HG02798 (cell line): ENCODE results near the gene DRC1.

Source experiments
- ATAC-seq: cut with Tn5 transposase; IDR thresholded peaks from one replicate; pipeline ENCODE4 v1.9.1; 2021; ENCODE audit warnings: mild to moderate bottlenecking; ENCODE audit not compliant: unreplicated experiment, poor library complexity

DRC1 gene

GRCh38 chr2:26442301-26442700 lies 40.6 kb downstream of the DRC1 start:
- no peak for ATAC-seq

- ATAC-seq, result no peak
Measured at GRCh38 chr2:26442707-26443106, 41.0 kb downstream of the DRC1 start.

- ATAC-seq, result no peak
Measured at GRCh38 chr2:26444236-26444635, 42.5 kb downstream of the DRC1 start.

GRCh38 chr2:26448651-26449050 lies 46.9 kb downstream of the DRC1 start:
- no peak for ATAC-seq

GRCh38 chr2:26449278-26450030 lies 47.7 kb downstream of the DRC1 start:
- ATAC-seq, result no peak

- ATAC-seq, result no peak
Measured at GRCh38 chr2:26450031-26450635, 48.4 kb downstream of the DRC1 start.

- ATAC-seq, result no peak
Measured at GRCh38 chr2:26451700-26452099, 50.0 kb downstream of the DRC1 start.

- no peak for ATAC-seq
Measured at GRCh38 chr2:26453421-26454329, 52.0 kb downstream of the DRC1 start.

GRCh38 chr2:26454561-26455001 lies 52.9 kb downstream of the DRC1 start:
- ATAC-seq, result no peak

GRCh38 chr2:26455037-26455669 lies 53.4 kb downstream of the DRC1 start:
- no peak for ATAC-seq

- ATAC-seq, result no peak
Measured at GRCh38 chr2:26455670-26456439, 54.1 kb downstream of the DRC1 start.

- ATAC-seq, result no peak
Measured at GRCh38 chr2:26456440-26457250, 54.9 kb downstream of the DRC1 start.

GRCh38 chr2:26457251-26457666 lies 55.5 kb downstream of the DRC1 start:
- no peak for ATAC-seq

GRCh38 chr2:26457695-26458364 lies 56.1 kb downstream of the DRC1 start:
- ATAC-seq, result no peak

GRCh38 chr2:26458365-26459042 lies 56.8 kb downstream of the DRC1 start:
- no peak for ATAC-seq

- no peak for ATAC-seq
Measured at GRCh38 chr2:26459991-26460612, 58.4 kb downstream of the DRC1 start.

GRCh38 chr2:26460613-26461031 lies 58.9 kb downstream of the DRC1 start:
- ATAC-seq, result no peak
